ENCODE data around the gene BRMS1L. TPM values are rescaled to one million over a fixed set of nuclear protein-coding genes. Genes with fewer than 3 reads are reported as not detected.

BRMS1L gene
- total and polyA plus RNA-seq, 10 of the 15 experiments (the other 5 are each of a cell fraction or from before 2014, with no cell fraction given) = 5.3 to 26.7 (median 8.3) TPM

DNA sequence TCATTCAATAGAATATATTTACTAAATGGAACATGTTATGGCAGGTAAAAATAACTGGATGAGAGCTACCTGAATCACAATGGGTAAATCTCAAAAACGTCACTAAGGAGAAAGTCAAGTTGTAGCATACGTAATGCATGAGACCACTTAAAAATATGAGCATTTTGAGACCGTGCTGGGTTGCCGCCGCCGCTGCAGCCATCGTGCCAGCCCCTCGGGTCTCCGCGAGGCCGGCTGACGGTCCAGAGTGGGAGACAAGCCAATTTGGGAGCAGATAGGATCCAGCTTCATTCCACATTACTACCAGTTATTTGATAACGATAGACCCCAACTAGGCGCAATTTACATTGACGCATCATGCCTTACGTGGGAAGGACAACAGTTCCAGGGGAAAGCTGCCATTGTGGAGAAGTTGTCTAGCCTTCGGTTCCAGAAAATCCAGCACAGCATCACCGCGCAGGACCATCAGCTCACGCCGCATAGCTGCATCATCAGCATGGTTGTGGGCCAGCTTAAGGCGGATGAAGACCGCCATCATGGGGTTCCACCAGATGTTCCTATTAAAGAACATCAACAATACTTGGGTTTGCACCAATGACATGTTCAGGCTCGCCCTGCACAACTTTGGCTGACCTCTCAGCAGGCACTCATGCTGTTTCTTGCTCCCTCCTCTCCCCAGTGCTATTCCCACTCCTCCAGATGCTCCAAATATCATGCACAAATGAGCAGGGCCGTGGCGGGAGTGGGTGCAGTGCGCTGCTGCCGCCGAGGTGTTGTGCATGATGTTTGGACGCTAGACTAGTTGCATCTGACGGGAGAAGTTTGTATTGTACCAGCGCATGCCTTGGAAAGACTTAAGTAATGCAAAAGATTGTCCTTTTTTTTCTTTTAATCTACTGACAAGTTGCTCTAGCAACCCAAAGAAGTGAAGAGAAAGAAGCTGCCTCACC, 6.3 kb upstream of the BRMS1L start:
- no peaks in the 10 kb centered on the region for H3K4me1 ChIP-seq (ENCODE audit: control insufficient read depth, insufficient read depth, low read length)
- no TSS peak for BruUV-seq (replicated peaks)
- H3K36me3 ChIP-seq (ENCODE audit: control insufficient read depth in 2 of 2, insufficient read depth in 2 of 2, low read length in 1 of 2) = no peaks in the 10 kb centered on the region
- ChIA-PET RAD21 (ENCODE audit: unreplicated experiment) (interaction anchor here (1.0 kb wide), 1 partner anchor 13 kb away, joined by 3 read pairs; no protein-coding TSS in a partner anchor), POLR2A (no interaction called here), CTCF (interaction anchor here (1.0 to 2.9 kb wide), 5 partner anchors 13 to 383 kb away, joined by 3 to 22 read pairs (median 4); no protein-coding TSS in a partner anchor), SMC1A (ENCODE audit: uncharacterized antibody, unreplicated experiment) (interaction anchor here (1.2 to 1.5 kb wide), 2 partner anchors 46 to 121 kb away, joined by 3 to 5 read pairs; no protein-coding TSS in a partner anchor)
- intact Hi-C loops (cut with micrococcal nuclease; ENCODE audit: unreplicated experiment) = no loop called here
- H3K4me2 ChIP-seq (ENCODE audit: control insufficient read depth, insufficient read depth) = no peak overlapping the region
- ATAC-seq = no peak
- no peaks in the 10 kb centered on the region for H3K79me2 ChIP-seq (ENCODE audit: control insufficient read depth, insufficient read depth, low read length)
- no peaks in the 10 kb centered on the region for H3K27me3 ChIP-seq (replicated peaks in 1 of 2; ENCODE audit: control insufficient read depth in 2 of 2, insufficient read depth in 2 of 2, low read length in 1 of 2)
- H4K20me1 ChIP-seq (ENCODE audit: control insufficient read depth, insufficient read depth) = no peaks in the 10 kb centered on the region
- no peak for FAIRE-seq
- H3K4me3 ChIP-seq = no peak overlapping the region
- TF ChIP-seq NR2F1 (conservative IDR thresholded peaks at IDR 0.05) = no peak
- no peak for TF ChIP-seq RBBP5 (conservative IDR thresholded peaks at IDR 0.05)
- no peak for TF ChIP-seq KAT2A (conservative IDR thresholded peaks at IDR 0.05; ENCODE audit: control insufficient read depth, low read depth, low read length)
- no peak for TF ChIP-seq YBX1 (IDR thresholded peaks at IDR 0.05)
- no peak for TF ChIP-seq NFXL1 (IDR thresholded peaks at IDR 0.05; ENCODE audit: borderline replicate concordance)
- TF ChIP-seq E2F4 (IDR thresholded peaks at IDR 0.05; ENCODE audit: low read depth, low read length) = no peak
- no peak for TF ChIP-seq PRDM15 (CRISPR knock-in tag; IDR thresholded peaks at IDR 0.05)
- no peak for TF ChIP-seq ATF7 (IDR thresholded peaks at IDR 0.05; ENCODE audit: low read depth)
- TF ChIP-seq WRNIP1 (IDR thresholded peaks at IDR 0.05; ENCODE audit: borderline replicate concordance, low read depth, low read length) = no peak
- TF ChIP-seq FOXK2 (IDR thresholded peaks at IDR 0.05) = no peak
- TF ChIP-seq ZNF622 (IDR thresholded peaks at IDR 0.05) = no peak
- no peak for TF ChIP-seq TCF12 (IDR thresholded peaks at IDR 0.05; ENCODE audit: low read depth, low read length)
- no peak for TF ChIP-seq CHD1 (IDR thresholded peaks at IDR 0.05; ENCODE audit: low read depth, low read length)
- no peak for TF ChIP-seq RAD51 (IDR thresholded peaks at IDR 0.05)
- no peak for TF ChIP-seq RFX5 (IDR thresholded peaks at IDR 0.05; ENCODE audit: low read depth, low read length)
- TF ChIP-seq NFIC (IDR thresholded peaks at IDR 0.05; ENCODE audit: low read depth, low read length) = no peak
- TF ChIP-seq ELK1 (IDR thresholded peaks at IDR 0.05; ENCODE audit: low read depth, low read length) = no peak
- no peak for TF ChIP-seq KDM1A (IDR thresholded peaks at IDR 0.05; ENCODE audit: borderline replicate concordance)
- 78% methylated on average over 32 of the region's 32 CpGs for WGBS (ENCODE audit: insufficient coverage, insufficient replicate concordance, low lambda C conversion rate, missing lambda C conversion rate)
- in situ Hi-C loops (cut with MboI) = no loop called here
- no peak overlapping the region for H3K9ac ChIP-seq (ENCODE audit: control insufficient read depth, insufficient read depth, low read length)
- H3K27ac ChIP-seq (ENCODE audit: control insufficient read depth, insufficient read depth) = no peak overlapping the region
- DNase-seq (ENCODE audit: low read depth, low spot score) = no peak
- H2AFZ ChIP-seq (ENCODE audit: control insufficient read depth, low read depth, low read length) = no peak overlapping the region
- no peaks in the 10 kb centered on the region for H3K9me3 ChIP-seq (replicated peaks; ENCODE audit: control insufficient read depth, insufficient read depth, low read length)
